ENCODE results near the gene CXCL10. TPM values are rescaled to one million over a fixed set of nuclear protein-coding genes. Genes with fewer than 3 reads are reported as not detected.
A peak's percentile ranks its signal among the peaks of the same experiment; 100 is the strongest.

The CXCL10 gene
- total and polyA plus RNA-seq, 4 donors: 0.84 to 9.4 (median 1.2) TPM

DNA sequence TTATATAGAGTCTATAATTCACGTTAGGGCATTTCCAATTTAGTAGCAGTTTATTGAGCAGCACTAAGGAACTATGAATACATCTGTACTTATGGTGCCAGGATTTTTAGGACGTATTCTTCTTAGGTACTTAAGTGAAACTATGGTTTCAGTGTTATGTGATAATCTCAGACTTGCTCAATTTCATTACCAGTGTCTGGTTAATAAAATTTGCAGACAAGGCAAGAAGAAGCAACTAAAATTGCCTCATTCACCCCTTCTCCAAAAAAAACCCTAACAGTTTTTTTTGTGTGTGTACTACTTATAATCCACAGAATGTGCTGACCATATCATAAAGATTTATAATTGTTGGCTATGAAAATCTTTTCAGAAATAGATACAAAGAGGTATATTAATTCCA is 6.0 kb upstream of the CXCL10 start:
- Histone ChIP-seq H3K36me3 (ENCODE audit: control insufficient read depth in 4 of 4, insufficient read depth in 3 of 4, low read depth in 1 of 4, low read length in 3 of 4) (no peaks in the 10 kb centered on the region), H3K4me3 (ENCODE audit: low read depth in 1 of 3, low read length in 3 of 3) (no peak overlapping the region), H3K27ac (ENCODE audit: low read depth in 1 of 2, low read length in 2 of 2) (no peak overlapping the region), H3K9ac (ENCODE audit: low read depth in 1 of 2, low read length in 2 of 2) (no peak overlapping the region), H3K27me3 (ENCODE audit: control insufficient read depth in 4 of 4, insufficient read depth in 4 of 4, low read length in 3 of 4) (no peaks in the 10 kb centered on the region), H3K4me1 (ENCODE audit: control insufficient read depth in 4 of 4, insufficient read depth in 4 of 4, low read length in 3 of 4) (peaks cover 0 to 5% (median 4%) of the 10 kb centered on the region in 4 donors), H3K9me3 (ENCODE audit: control insufficient read depth in 4 of 4, low read length in 3 of 4) (no peaks in the 10 kb centered on the region)
- TF ChIP-seq TAF1 (conservative IDR thresholded peaks at IDR 0.05) (no peak), FOXA1 (IDR thresholded peaks at IDR 0.05) (no peak), MAX (IDR thresholded peaks at IDR 0.05) (no peak), ZBTB33 (IDR thresholded peaks at IDR 0.05) (no peak), JUND (IDR thresholded peaks at IDR 0.05) (no peak), ATF3 (IDR thresholded peaks at IDR 0.05) (no peak), EGR1 (IDR thresholded peaks at IDR 0.05; ENCODE audit: low read depth in 2 of 2) (no peak), FOXA2 (IDR thresholded peaks at IDR 0.05) (no peak), NR2F2 (IDR thresholded peaks at IDR 0.05) (no peak)
- TF ChIP-seq, protein P1, sequence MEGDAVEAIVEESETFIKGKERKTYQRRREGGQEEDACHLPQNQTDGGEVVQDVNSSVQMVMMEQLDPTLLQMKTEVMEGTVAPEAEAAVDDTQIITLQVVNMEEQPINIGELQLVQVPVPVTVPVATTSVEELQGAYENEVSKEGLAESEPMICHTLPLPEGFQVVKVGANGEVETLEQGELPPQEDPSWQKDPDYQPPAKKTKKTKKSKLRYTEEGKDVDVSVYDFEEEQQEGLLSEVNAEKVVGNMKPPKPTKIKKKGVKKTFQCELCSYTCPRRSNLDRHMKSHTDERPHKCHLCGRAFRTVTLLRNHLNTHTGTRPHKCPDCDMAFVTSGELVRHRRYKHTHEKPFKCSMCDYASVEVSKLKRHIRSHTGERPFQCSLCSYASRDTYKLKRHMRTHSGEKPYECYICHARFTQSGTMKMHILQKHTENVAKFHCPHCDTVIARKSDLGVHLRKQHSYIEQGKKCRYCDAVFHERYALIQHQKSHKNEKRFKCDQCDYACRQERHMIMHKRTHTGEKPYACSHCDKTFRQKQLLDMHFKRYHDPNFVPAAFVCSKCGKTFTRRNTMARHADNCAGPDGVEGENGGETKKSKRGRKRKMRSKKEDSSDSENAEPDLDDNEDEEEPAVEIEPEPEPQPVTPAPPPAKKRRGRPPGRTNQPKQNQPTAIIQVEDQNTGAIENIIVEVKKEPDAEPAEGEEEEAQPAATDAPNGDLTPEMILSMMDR (IDR thresholded peaks at IDR 0.05; ENCODE audit: low read depth, low read length, missing input control): no peak
- DNase-seq (ENCODE audit: low spot score): no peak
- WGBS: 82% methylated on average over 2 of the region's 2 CpGs

GRCh38 chr4:76028350-76028765 is 5.1 kb upstream of the CXCL10 start:
- DNase-seq (ENCODE audit: low spot score): no peak
- 2% methylated on average over 6 of the region's 6 CpGs for WGBS
- Histone ChIP-seq H3K9me3 (ENCODE audit: control insufficient read depth in 4 of 4, low read length in 3 of 4) (no peaks in the 10 kb centered on the region), H3K36me3 (ENCODE audit: control insufficient read depth in 4 of 4, insufficient read depth in 3 of 4, low read depth in 1 of 4, low read length in 3 of 4) (no peaks in the 10 kb centered on the region), H3K27ac (ENCODE audit: low read depth in 1 of 2, low read length in 2 of 2) (no peak overlapping the region), H3K4me3 (ENCODE audit: low read depth in 1 of 3, low read length in 3 of 3) (peak overlapping the region; percentile 6 to 38 (median 17)), H3K4me1 (ENCODE audit: control insufficient read depth in 4 of 4, insufficient read depth in 4 of 4, low read length in 3 of 4) (peaks cover under 1 to 10% (median 4%) of the 10 kb centered on the region in 4 donors), H3K9ac (ENCODE audit: low read depth in 1 of 2, low read length in 2 of 2) (peak overlapping the region in 1 of 2 donors; percentile 53), H3K27me3 (ENCODE audit: control insufficient read depth in 4 of 4, insufficient read depth in 4 of 4, low read length in 3 of 4) (no peaks in the 10 kb centered on the region)
- TF ChIP-seq HNF4A (conservative IDR thresholded peaks at IDR 0.05): peak in 1 of 2 donors; percentile 14
- no peak for TF ChIP-seq MAX (IDR thresholded peaks at IDR 0.05)
- peak in 1 of 2 donors; percentile 10 for TF ChIP-seq RXRA (IDR thresholded peaks at IDR 0.05)
- TF ChIP-seq SP1 (IDR thresholded peaks at IDR 0.05): peak; percentile 24
- TF ChIP-seq RAD21 (IDR thresholded peaks at IDR 0.05): no peak
- peak; percentile 45 for TF ChIP-seq YY1 (IDR thresholded peaks at IDR 0.05)

DNA sequence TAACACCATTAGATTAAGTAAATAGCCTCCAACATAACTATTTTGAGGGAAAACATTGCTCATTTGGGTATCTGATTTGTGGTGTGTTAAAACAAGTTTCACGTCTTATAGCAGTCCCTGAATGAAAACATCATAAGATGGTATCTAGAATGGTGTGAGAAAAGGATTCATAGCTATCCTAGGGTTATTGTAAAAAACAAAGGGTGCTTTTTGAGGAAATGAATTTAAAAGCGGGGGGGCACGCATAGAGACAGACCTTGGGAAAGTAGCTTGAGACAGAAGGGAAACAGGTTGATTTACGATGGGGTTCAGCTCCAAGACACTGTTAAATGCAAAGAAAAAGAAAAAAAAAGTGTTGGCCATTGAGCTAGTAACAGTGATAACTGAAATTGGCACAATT is 768 bp upstream of the CXCL10 start:
- H3K9ac ChIP-seq (ENCODE audit: low read depth in 1 of 2, low read length in 2 of 2): no peak overlapping the region
- H3K4me3 ChIP-seq (ENCODE audit: low read depth in 1 of 3, low read length in 3 of 3): no peak overlapping the region
- no peaks in the 10 kb centered on the region for H3K9me3 ChIP-seq (ENCODE audit: control insufficient read depth in 4 of 4, low read length in 3 of 4)
- no peaks in the 10 kb centered on the region for H3K36me3 ChIP-seq (ENCODE audit: control insufficient read depth in 4 of 4, insufficient read depth in 3 of 4, low read depth in 1 of 4, low read length in 3 of 4)
- DNase-seq (ENCODE audit: low spot score): no peak
- 86% methylated on average over 4 of the region's 4 CpGs for WGBS
- H3K27me3 ChIP-seq (ENCODE audit: control insufficient read depth in 4 of 4, insufficient read depth in 4 of 4, low read length in 3 of 4): no peaks in the 10 kb centered on the region
- H3K27ac ChIP-seq (ENCODE audit: low read depth in 1 of 2, low read length in 2 of 2): no peak overlapping the region
- H3K4me1 ChIP-seq (ENCODE audit: control insufficient read depth in 4 of 4, insufficient read depth in 4 of 4, low read length in 3 of 4): peaks cover 1 to 10% (median 5%) of the 10 kb centered on the region in 4 donors
- TF ChIP-seq REST (IDR thresholded peaks at IDR 0.05): no peak
- no peak for TF ChIP-seq EGR1 (IDR thresholded peaks at IDR 0.05; ENCODE audit: low read depth in 2 of 2)
- TF ChIP-seq TAF1 (conservative IDR thresholded peaks at IDR 0.05): no peak
- no peak for TF ChIP-seq HNF4A (conservative IDR thresholded peaks at IDR 0.05)
- no peak for TF ChIP-seq FOXA1 (IDR thresholded peaks at IDR 0.05)
- TF ChIP-seq FOXA2 (IDR thresholded peaks at IDR 0.05): no peak
- TF ChIP-seq, protein P1 (IDR thresholded peaks at IDR 0.05; ENCODE audit: low read depth, low read length, missing input control): no peak
- TF ChIP-seq HNF4G (IDR thresholded peaks at IDR 0.05): no peak
- no peak for TF ChIP-seq GABPA (IDR thresholded peaks at IDR 0.05 in 1 of 2, conservative IDR thresholded peaks at IDR 0.05 in 1 of 2)
- TF ChIP-seq JUND (IDR thresholded peaks at IDR 0.05): no peak

Data from liver (tissue), 9 donors.